Ramos (cell line): ENCODE results near the gene DKKL1.

ENCODE experiments used
- in situ Hi-C: fragments of 300-500 bp; cut with MboI; formaldehyde crosslinking; loops from one replicate; pipeline ENCODE4 v1.14.3; 2022; ENCODE audit warnings: low sequenced_read_pairs; ENCODE audit not compliant: unreplicated experiment

DKKL1 gene

DNA sequence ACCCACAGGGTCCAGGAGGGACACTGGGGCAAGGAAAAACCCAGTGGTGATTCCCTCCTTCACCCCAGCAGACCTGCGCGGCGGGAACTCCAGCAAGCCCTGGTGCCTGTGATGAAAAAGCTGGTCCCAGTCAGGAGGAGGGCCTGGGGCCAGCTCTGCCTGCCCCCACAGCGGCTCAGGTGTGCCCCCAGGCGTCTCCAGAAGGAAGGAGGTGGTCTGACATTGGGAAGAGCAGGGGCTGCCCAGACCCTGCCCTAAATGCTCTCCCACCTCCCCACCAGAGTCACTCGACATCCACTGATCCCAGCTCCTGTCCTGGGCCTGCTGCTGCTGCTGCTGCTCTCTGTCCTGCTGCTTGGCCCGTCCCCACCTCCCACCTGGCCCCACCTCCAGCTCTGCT is 53.4 kb downstream of the DKKL1 start:
- in situ Hi-C loops: no loop called here

DNA sequence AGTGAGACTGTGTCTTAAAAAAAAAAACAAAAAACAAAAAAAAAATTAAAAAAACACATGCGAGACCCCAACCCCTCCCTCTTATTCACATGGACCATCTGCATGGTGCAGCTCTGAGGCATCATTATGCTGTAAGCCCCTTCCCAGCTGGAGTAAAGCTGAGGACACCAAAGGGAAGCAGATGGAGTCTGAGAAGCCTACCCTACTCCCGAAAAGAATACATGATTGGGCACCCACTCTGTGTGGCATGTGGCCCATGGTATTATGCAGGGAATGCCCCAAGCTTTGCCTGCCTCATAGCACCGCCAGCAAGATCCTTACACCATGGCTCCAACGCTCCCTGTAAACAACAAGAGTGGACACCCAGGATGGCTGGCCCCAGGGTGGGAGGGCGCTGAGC is 54.8 kb downstream of the DKKL1 start:
- in situ Hi-C loops: no loop called here

DNA sequence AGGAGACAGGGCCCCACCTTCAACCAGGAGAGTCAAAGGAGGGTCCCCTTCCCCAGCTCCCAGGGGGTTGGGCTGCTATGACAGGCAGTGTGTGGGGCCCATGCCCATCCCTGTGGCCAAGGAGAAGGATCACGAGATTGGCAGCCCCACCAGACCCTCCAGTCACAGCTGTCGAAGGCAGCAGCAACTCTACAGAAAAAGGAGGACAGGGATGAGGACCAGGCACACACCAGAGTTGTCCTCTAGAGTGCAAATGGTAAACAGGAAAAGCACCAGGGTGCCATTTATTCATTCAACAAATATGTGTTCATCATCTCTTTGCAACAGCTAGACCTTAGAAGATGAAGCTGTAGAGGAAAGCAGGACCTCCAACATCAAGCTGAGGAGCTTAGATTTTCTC is 55.5 kb downstream of the DKKL1 start:
- in situ Hi-C loops: no loop called here

DNA sequence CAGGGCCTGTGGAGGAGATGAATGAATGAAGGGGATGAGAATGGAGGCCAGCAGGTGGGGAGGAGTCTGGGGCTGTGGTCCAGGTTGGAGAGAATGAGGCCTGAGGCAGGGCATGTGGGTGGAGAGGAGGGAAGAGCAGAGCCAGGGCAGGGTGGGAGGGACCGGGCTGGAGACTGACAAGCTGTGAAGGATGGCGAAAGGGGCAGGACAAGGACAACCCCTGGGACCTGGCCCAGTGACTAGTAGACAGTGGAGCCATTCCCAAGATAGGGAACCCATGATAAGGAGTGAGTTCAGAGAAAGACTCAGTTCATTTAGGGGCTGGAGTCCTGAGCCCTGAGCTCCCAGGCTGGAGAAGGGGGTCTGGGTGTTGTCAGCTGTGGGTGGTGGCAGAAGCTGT is 56.5 kb downstream of the DKKL1 start:
- in situ Hi-C loops: no loop called here

DNA sequence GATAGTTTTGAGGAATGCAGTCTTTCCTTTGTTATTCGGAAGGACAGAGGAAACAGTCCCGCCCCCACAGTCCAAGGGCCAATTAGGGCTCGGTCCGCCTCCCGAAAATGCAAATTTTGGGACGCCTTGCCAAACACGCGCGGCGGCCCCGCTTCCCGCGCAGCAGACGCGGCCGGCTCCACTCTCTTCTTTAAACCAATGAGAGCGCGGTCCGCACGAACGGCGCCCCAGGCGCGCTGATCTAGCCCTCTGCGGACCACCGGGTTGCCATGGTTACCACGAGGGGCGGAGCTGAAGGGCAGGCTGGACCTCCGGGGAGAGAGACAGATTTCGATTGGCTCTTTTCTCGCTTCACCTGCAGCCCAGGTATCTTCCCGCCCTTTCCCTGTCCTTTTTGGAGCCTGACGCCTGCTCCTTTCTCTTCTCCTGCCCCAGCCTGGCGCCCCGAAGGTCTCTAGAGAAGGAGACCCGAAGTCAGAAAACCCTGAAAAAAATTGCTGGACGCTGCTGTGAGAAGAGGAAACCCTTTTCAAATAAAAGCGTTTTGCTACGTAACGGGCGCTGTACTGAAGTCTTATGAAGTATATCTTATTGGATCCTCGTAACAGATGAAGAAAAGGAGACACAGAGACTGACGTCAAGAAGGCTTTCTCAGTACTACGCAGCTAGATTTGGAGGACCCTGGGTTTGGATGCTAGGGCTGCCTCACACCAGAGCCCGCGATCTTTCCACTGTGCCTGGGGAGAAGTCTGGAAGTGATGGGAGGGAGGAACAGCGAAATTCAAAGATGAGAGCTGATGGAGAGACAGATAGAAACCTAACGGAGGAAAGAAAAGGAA is 57.6 kb downstream of the DKKL1 start:
- in situ Hi-C loops: no loop called here

DNA sequence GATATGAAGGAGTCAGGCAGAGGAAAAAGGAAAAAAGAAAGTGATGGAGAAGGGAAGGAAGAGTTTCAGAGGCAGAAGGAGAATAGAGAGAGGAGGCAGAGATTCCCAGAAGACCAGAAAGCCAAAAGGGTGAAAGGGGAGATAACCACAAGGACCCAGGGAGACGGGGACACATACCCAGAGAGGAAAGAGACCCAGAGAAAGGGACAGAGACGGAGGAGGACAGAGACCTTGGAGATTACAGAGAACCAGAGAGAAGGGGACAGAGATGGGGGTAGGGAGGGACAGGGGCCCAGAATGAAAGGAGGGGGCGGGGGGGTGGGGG is 58.2 kb downstream of the DKKL1 start:
- in situ Hi-C loops: no loop called here

DNA sequence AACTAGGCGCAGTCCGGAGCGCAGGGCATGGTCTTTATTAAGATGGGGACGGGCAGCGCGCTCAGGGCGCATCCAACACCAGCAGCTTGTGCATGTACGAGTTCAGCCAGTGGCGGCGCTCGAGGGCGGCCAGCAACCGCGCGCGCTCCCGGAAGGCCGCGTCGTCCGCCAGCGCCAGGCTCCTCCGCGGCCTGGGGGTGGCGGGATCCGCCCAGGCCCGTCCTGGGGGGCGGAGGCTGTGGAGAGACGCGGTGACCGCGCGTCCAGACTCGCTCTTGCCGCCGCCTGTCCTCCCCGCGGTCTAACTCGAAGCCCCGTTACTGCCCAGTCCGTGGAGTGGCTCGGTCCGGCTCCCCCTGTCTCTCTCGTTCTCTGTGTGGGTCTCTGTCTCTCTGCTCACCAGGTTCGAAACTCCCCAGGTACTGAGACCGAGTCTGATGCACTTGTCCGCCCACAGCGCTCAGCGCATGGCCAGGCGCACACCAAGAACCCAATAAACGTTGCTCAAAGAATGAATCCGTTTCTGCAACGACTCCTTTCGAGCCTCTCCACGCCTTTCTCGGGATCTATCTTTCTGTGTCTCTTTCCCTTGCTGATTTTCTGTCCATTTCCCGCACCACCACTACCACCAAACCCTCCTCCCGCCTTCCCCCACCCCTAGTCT is 58.9 kb downstream of the DKKL1 start:
- in situ Hi-C loops: no loop called here

DNA sequence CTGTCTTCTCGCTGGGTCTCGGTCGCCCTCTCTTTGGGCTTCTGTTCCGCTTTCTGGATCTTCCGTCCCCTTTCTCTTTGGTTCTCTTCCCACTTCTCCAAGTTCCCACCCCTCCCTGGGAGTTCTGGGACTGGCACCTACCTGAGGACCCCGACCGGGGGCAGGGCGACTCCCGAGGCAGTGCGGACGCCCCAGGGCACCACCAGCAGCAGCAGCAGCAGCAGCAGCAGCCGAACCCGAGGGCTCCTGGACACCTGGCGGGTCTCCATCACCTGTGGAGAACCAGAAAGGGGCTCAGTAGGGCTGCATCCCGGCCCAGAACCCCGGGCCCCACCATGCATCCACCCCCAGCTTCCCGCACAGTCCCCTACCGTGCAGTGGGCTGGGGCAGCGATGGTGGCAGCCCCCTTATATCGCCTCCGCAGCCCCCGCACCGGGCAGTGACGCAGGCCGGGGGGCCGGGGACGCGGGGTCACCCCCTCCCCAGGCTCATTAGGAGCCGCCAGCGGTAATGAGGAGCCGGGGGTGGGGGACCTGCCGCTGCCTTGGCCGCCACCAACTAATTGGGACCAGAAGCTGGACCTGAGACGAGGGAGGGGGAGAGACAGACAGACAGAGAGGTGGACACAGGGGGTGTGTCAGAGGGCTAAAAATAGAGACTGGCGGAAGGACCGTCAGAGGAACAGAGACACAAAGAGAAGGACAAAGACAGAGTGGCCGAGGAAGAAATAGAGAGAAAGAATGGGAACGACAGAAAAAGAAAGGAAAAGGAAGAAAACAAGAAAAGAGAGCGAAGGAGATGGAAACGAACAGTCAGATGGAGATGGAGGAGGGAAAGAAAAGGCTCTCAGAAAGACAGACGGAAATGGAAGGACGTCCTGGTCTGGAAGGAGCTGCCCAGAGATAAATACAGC is 59.7 kb downstream of the DKKL1 start, which contains the start of gene PTH2:
PTH2 (minus strand) TSS at position 371 of the 914 bp plus-strand sequence; CDS start at position 269, 102 bp downstream.
- in situ Hi-C loops: no loop called here

DNA sequence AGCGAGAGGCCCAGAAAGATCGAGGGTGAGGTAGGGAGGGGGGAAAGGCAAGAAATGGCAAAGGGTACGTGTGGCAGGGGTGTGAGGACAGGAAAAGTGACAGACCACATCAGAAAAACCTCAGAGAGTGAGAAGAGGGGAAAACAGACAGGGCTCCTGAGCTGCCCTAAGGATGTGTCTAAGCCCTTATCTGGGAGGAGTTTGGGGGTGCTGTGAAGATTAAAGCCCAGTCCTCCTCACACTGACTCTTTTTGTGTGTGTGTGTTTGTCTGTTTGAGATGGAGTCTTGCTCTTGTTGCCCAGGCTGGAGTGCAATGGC is 60.3 kb downstream of the DKKL1 start:
- in situ Hi-C loops: no loop called here
